Measurements from ENCODE around the gene WDR93.
A peak's percentile ranks its signal among the peaks of the same experiment; 100 is the strongest.
"Not testable (repeated sequence)": the region's sequence is repeated elsewhere in the genome, so short reads cannot be mapped to it uniquely, and the experiment has no call there.

WDR93 gene

DNA sequence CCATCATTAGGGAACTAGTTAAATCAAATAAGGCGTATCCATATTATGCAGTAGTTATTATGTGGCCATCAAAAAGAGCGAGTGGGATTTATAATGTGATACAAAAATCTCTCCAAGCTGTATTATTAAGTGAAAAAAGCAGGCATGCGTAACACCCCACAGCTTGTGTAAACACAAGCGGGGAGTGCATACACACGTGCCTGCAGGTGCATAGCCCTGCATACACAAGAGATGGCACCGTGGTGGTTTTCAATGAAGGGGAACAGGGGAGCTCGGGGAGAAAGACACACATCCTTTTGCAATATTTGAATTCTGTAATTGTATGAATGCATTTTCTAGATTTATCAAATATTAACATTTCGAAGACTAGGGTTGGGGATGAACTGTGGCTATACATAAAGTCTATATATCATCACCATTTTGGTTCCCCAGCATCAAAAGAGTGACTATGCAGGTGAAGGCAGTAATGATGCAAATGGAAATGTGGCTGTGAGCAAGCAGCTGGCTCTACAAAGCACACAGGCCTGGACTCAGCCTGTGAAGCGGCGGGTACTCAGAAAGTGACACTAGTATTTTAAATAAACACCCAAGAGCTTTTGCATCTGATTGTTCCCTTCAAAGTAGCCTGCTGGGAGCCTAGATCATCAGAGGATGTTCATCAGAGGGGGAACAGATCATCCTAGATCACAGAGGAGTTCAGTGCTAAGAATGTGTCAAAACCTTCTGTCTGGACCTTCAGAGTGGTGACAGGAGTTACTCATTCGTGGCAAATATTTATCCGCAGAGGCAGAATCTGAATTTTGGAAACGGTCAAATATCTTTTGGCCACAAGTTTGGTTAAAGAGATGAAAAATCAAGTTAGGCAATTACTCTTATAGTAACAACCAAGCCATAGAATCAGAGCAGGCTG lies 25.9 kb upstream of the WDR93 start:
- peak; percentile 55 for DNase-seq

DNA sequence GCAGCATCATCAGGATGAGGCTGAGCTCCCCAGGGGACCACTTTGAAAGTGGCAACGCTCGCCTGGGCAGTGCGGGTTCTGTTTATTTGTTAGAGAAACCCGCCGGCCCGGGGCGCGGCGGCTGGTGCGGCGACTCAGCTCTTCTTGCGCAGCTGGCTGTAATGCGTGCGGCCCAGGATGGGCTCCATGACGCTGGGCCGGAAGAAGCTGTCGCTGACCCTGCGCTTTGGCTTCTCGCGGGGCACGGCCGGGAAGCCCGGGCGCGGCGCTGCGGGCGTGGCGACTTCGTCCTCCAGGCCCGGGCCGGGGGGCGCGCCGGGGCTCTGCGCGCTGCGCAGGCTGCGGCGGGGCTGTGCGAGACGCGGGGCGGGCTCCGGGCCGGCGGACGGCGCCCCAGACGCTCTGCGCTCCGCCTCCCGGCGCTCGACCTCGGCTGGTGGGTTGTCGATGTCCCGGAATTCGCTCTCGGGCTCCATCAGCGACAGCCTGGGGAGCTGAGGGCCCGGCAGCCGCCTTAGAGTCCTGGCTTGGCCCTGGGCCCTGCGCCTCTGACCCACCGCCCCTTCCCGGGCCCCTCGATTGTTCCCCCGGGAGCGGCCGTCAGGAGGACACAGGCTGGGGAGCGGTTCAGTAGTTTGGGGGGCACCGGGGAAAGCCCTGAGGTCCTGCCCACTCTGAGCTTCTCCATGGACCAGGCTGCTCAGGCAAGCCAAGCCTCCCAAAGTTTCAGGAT lies 25.0 kb upstream of the WDR93 start:
- DNase-seq: no peak

- DNase-seq: no peak
Observed at GRCh38 chr15:89666184-89666857, 24.3 kb upstream of the WDR93 start.

DNA sequence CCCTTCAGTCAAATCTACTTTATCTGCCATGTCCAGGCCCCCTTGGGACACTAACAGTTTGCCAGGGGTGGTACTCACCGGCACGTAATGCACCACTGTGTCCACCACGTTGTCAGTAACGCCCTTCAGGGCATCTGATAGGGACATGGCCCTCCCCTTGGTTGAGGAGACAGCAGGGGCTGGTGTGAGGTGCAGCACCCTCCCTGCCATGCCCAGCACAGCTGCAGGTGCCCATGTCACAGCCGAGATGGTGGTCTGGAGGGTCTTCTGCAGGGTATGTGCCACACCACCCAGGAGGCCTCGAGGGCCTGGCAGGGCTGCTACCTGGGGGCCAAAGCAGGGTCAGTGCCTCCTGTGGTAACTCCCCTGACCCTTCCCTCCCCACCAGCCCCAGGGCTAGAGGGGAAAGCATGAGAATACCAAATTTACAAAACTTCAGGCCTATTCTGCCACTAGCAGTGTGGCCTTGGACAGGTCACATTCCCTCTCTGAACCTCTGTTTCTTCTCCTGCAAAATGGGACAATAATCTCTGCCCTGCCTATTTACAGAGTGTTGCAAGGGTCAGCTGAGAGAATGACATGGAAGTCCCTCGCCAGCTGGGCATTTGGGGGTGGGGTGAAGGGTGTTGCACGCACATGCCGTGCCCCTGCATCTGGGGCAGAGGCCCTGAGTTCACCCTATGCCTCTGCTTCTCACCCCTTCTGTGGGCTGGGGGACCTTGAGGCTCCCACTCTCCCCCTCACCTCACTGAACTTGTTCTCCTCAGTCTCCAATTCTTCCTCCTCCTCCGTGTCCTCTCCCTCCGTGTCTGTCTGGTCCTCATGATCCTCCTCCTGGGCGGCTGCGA lies 23.5 kb upstream of the WDR93 start:
- no peak for DNase-seq

DNA sequence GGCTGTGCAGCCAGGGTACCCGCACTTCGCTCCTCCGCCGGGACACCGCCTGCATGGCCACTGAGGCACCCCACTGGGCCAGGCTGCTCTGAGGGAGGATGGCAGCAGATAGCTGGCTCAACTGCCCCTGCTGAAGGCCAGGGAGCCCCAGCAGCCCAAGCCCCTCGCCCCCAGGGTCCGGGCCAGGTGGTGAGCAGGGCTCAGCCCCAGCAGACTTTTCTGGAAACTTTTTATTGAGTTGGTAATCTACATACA lies 23.0 kb upstream of the WDR93 start:
- DNase-seq: no peak

DNA sequence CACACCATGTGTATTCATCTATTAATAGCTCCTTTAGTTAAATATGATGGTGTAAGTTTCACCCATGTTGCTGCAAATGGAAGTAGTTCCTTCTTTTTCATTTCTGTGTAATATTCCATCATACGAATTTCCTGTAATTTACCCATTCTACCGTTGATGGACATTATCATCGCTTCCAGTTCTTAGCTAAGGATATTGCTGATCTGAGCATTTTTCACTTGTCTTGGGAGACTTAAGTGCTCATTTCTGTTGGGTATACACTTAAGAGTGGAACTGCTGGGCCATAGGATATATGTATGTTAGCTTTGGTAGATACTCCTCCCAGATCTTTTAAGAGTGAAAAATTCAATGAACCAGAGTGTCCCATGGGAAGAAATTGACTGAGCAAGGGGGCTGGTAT lies 22.4 kb upstream of the WDR93 start:
- no peak for DNase-seq

DNA sequence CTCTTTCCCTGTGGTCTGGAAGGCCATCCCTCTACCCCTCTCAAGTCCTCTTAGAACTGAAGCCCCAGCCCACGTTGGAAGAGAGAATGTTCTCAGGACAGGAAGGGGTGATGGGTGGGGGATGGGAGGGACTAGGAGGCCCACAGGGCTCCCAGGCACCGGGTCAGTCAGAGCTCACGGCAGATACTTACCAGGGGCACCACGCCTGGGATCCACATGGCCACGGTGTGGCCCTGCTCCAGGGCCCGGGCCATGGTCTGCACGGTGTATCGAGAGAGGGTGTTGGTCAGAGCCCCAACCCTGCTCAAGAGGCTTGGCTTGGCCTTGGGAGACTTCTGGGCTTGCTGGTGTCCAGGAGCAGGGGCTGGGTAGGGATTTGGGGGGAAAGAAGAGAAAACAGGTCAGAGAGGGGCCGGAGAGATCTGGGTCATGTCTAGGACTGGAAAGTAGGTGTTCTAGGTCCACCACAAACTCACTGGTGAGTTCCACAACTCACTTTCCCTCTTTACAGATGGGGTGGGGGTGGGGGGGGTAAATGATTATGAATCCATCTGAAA lies 21.2 kb upstream of the WDR93 start:
- DNase-seq: no peak

DNA sequence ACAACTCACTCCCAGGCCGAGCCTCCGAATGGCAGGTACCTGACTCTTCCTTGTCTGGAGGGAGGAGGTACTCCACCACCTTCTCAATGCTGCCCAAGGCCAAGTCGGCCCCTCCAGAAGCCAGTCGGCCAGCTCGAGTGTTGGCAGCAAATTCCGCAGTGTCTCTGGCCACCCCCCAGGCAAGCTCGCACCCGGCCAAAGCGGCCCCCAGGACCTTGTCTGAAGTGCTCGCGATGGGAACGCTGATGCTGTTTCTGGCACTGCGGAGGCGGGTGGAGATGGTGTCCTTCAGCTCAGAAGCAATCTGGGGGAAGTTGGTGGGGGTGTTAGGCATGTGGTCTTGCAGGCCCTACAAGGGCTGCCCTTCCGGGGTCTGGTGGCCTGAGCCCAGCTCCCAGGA lies 20.7 kb upstream of the WDR93 start:
- no peak for DNase-seq

DNA sequence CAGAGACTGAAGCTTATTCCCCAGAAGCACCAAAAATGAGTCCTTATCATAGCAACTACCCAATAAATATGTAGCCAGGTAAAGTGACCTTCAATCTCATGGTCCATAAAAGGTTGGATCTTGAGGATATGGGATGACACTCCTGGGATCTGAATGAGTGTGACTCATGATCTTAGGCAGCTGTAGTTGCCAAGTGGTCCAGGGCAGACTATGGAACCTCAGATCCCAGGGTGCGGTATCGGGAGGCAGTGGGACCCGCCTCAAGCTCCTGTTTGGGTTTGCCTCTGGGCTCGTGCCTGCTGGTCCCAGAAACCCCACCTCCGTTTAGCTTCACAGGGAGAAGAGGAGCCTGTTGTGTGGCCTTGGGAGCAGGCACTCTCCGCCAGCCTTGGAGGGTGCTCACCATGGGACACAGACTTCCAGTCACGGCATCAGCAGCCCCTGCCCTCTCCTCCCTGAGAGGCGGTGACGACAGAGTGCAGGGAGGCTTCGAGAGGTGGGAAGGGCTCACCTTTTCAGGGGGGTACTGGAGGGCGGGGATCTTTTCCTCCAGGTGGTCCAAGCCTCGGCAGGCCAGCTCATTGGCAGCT lies 19.5 kb upstream of the WDR93 start:
- DNase-seq: no peak

GRCh38 chr15:89671687-89672086 lies 18.9 kb upstream of the WDR93 start:
- no peak for DNase-seq

- no peak for DNase-seq
Observed at GRCh38 chr15:89672221-89673164, 18.1 kb upstream of the WDR93 start.

DNA sequence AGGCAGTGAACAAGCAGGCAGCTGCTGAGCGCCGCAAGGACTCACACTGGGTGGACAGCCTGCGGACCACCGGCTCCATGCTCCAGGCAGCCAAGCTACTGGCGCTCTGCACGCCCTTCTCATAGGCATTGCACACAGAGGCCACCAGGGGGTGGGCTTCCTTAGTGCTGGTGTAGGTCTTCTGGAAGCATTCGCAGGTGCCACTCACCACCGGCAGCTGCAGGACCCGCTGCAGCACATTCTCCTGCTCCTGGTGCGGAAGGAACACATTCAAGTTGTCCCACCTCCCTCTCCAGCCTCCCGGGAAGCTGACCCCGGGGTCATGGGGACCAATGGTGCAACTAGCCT lies 17.5 kb upstream of the WDR93 start:
- peak; percentile 79 for DNase-seq

DNA sequence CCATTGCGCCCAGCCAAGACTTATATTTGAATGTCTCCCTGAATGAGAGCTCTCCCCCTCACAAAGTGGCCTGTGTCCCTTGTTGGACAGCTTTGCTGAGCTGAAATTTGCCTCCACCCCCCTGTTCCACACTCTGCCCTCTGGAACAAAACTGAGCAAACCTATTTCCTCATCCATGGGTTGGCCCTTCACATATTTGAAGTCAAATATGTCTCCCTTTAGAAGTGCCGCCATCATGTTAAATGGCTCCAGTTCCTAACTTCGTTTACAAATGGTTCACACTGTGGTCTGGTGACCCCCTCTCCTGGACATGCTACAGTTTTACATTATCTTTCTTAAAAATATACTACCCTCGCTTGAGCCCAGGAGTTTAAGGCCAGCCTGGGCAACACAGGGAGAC lies 16.1 kb upstream of the WDR93 start:
- no peak for DNase-seq

DNA sequence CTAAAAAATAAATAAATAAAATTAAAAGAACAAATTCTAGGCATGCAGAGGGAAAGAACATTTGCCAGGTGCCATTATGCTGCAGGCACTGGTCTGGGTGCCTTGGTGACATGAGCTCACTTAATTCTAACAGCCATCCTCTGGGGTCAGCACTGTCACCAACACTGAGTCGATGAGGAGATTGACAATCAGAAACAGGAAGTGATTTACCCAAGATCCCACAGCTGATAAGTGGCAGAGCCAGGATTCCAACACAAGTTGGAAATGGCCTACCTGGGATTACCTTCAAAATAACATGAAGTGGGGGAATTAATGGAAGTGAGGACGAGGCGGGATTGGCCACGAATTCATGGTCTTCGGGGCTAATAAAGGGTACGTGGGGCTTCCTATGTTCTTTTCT lies 15.0 kb upstream of the WDR93 start:
- DNase-seq: no peak

DNA sequence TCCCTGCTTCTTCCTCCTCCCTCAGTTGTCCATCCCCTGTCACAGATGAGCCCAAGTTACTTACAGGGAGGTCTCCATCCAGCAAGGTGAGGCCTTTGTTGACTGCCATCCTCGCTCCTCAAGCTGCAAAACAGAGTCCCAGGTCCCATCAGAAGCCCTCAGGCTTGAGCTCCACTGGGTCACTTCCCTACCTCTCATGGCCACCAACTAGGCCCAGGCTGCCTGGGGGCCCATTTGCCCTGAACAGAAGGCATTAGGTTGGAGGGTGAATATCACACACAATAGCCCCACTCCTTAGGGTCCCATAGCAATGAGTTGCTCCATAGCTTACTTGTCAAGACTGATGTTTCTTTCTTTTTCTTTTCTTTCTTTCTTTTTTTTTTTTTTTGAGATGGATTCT lies 13.2 kb upstream of the WDR93 start:
- no peak for DNase-seq

DNA sequence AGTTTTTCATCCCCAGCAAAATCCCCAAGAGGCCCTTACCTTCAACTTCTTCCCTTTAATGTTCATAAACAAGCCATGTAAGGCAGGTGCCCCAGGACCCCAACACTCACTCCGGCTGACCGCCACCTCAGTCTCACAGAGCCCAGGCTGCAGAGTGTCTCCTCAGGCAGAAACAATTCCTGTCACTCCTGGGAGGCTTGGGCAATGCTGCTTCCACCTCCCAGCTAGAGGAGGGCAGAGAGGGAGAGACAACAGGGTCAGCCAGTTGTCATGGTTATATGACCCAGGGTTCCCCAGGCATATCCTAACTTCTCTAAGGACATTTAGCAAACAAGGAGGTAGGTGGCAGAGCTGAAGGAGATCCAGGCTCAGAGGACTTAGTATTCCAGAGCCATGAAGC lies 11.4 kb upstream of the WDR93 start, which contains the start of gene PLIN1:
Gene PLIN1 (minus strand): TSS at position 156 of the 400 bp plus-strand sequence. CDS start 1,878 bp downstream, outside the sequence.
- DNase-seq: no peak

DNA sequence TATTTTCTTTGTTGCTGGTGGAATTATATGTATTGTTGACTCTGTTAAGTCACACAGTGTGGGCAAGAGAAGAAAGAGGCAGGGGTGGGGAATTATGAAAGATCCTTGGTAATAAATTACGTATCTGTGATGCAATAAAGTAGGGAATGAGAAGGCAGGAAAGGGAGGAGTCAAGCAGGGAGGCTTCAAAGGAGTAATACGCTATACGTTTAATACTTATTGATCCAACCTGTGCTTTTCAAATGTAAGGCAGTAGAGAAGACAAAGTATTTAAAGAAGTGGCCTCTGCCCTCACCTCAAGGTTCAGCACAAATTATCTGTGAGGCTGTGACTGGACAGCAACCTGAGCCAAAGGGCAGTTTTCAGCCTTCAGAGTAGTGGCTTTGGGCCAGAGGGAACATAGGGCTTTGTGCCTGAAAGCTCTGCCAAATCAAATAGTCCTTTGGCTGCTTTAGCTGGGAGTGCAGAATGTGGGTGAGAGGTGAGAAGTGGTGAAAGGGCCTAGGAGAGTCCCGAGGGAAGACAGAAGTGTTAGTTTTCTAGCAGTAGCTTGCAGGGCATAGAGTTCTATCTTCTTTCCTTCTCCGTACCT lies 10.2 kb upstream of the WDR93 start:
- peak; percentile 20 for DNase-seq

GRCh38 chr15:89681146-89681545 lies 9.5 kb upstream of the WDR93 start:
- DNase-seq: no peak

DNA sequence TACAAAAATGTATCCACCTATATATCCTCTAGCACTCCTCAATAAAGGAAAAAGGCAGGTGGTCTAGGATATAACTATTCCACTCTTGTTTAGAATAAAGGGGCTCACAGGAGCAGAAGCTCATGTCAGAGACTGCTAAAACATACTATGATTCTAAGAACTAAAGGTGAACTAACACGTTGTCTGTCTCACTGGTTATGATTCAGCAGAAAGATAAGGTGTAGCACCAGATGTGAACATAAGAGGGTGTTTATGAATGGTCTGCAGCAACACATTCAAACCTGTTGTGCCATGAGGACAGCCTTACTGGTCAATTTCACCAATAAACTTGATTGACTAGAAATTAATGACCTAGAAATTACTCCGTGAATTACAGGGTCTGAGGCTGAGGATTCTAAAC lies 4.6 kb upstream of the WDR93 start:
- DNase-seq: no peak

DNA sequence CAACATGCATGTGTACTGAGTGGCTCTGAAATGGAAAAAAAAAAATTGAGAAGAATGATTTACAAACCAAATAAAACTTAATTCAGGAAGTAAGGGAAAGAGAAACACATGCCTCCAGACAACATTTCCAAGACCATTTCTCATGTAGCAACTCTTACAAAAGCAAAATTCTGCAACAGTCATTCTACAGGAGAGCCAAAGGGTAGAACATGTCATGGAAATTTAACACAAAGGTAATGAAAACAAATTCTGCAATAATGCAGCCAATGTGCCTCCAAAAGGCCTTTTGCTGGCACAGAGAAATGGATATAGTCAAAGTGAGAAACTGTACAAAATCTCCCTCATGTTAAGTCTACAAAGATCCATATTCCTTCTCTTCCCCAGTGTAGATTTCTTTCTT lies 4.1 kb upstream of the WDR93 start:
- DNase-seq: no peak

DNA sequence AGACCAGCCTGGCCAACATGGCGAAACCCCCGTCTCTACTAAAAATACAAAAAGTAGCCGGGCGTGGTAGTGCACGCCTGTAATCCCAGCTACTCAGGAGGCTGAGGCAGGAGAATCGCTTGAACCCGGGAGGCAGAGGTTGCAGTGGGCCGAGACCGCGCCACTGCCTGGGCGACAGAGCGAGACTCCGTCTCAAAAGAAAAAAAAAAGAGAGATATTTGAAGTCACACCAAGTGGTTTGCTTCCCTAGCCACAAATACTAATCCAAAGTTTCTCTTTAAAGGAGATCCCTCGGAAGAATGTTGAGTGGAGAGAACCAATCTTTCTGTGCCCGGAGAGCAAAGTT lies 708 bp upstream of the WDR93 start:
- not testable (repeated sequence) for DNase-seq
